IMR-90 (cell line): ENCODE data around the gene FAM193B. TPM values are rescaled to one million over a fixed set of nuclear protein-coding genes. Genes with fewer than 3 reads are reported as not detected.

ENCODE experiments used
- ATAC-seq: fragments of 200-7000 bp; cut with Tn5 transposase; 2 replicates; pipeline ENCODE4 v1.9.1; 2020; ENCODE audit warnings: low read depth, mild to moderate bottlenecking, moderate library complexity
- BruUV-seq: library from RNA; stranded (reverse); fragments of 400-500 nt; replicated peaks from 2 replicates; lab custom pipeline; 2021; lab: Mats Ljungman, UMichigan
- CTCF ChIA-PET: fragments of 300-600 bp; formaldehyde crosslinking; extraction: SDS; loops from one replicate; lab custom pipeline; 2021; ENCODE audit warnings: antibody characterized with exemption; lab: Yijun Ruan, JAX
- POLR2A ChIA-PET: fragments of 300-600 bp; sonication (Branson Sonifier 250); formaldehyde crosslinking; loops from one replicate; lab custom pipeline; 2022; ENCODE audit warnings: antibody characterized with exemption; ENCODE audit not compliant: unreplicated experiment; lab: Charles Lee
- DNase-seq: peaks from one replicate; pipeline ENCODE4 v3.0.0; 2013
- H2AFZ ChIP-seq: replicated peaks from 2 replicates; pipeline ENCODE3; 2013; ENCODE audit warnings: low read length, mild to moderate bottlenecking; ENCODE audit not compliant: poor library complexity
- H2AK5ac ChIP-seq: 2 replicates; pipeline ENCODE4 v1.6.1; 2013; ENCODE audit warnings: low read depth, low read length, inconsistent platforms
- H2AK9ac ChIP-seq: replicated peaks from 2 replicates; pipeline ENCODE3; 2013; ENCODE audit warnings: mild to moderate bottlenecking, low read depth, low read length, moderate library complexity; ENCODE audit not compliant: poor library complexity
- H2BK120ac ChIP-seq: 2 replicates; pipeline ENCODE4 v1.6.1; 2013; ENCODE audit warnings: low read depth, low read length, inconsistent platforms
- H2BK15ac ChIP-seq: 3 replicates; pipeline ENCODE4 v1.6.1; 2013; ENCODE audit warnings: low read depth, low read length, inconsistent platforms
- H2BK20ac ChIP-seq: 2 replicates; pipeline ENCODE4 v1.6.1; 2013; ENCODE audit warnings: low read depth, mild to moderate bottlenecking, inconsistent platforms, low read length, moderate library complexity
- H2BK5ac ChIP-seq: 2 replicates; pipeline ENCODE4 v1.6.1; 2013; ENCODE audit warnings: mild to moderate bottlenecking, low read depth, low read length, inconsistent platforms; ENCODE audit not compliant: poor library complexity, severe bottlenecking
- H3K14ac ChIP-seq: replicated peaks from 2 replicates; pipeline ENCODE4 v1.6.1; 2013; ENCODE audit warnings: low read depth, low read length, inconsistent platforms
- H3K18ac ChIP-seq: 2 replicates; pipeline ENCODE4 v1.6.1; 2013; ENCODE audit warnings: low read depth, low read length, control low read depth
- H3K23ac ChIP-seq: 2 replicates; pipeline ENCODE4 v1.6.1; 2013; ENCODE audit warnings: low read depth, low read length, inconsistent platforms
- H3K27ac ChIP-seq: 2 replicates; pipeline ENCODE4 v1.5.1; 2013; ENCODE audit warnings: mild to moderate bottlenecking, control low read depth, low read length; ENCODE audit not compliant: insufficient read depth
- H3K27me3 ChIP-seq: 2 replicates; pipeline ENCODE4 v1.6.1; 2013; ENCODE audit warnings: low read length; ENCODE audit not compliant: control insufficient read depth, insufficient read depth
- H3K36me3 ChIP-seq: 2 replicates; pipeline ENCODE4 v1.6.1; 2013; ENCODE audit warnings: low read length, mixed read lengths; ENCODE audit not compliant: control insufficient read depth, insufficient read depth
- H3K4ac ChIP-seq: 2 replicates; pipeline ENCODE4 v1.6.1; 2013; ENCODE audit warnings: low read depth, low read length, inconsistent platforms
- H3K4me1 ChIP-seq: 2 replicates; pipeline ENCODE4 v1.6.1; 2013; ENCODE audit warnings: low read length, mixed read lengths; ENCODE audit not compliant: control insufficient read depth, insufficient read depth
- H3K4me2 ChIP-seq: 2 replicates; pipeline ENCODE4 v1.6.1; 2013; ENCODE audit warnings: low read depth, mild to moderate bottlenecking, control low read depth, low read length, moderate library complexity
- H3K4me3 ChIP-seq: 2 replicates; pipeline ENCODE4 v1.5.1; 2013; ENCODE audit warnings: low read depth, mild to moderate bottlenecking, control low read depth, low read length, moderate library complexity; ENCODE audit not compliant: insufficient read depth
- H3K56ac ChIP-seq: 2 replicates; pipeline ENCODE4 v1.6.1; 2013; ENCODE audit warnings: low read length, inconsistent platforms; ENCODE audit not compliant: insufficient read depth; ENCODE audit errors: extremely low read depth
- H3K79me1 ChIP-seq, 2 experiments: 2 replicates each; pipeline ENCODE4 v1.6.1; 2013; ENCODE audit warnings: low read length in 2 of 2, inconsistent platforms in 1 of 2, low read depth in 1 of 2
- H3K9ac ChIP-seq: 2 replicates; pipeline ENCODE4 v1.6.1; 2013; ENCODE audit warnings: low read depth, low read length, control low read depth
- H3K9me1 ChIP-seq: 2 replicates; pipeline ENCODE4 v1.6.1; 2013; ENCODE audit warnings: low read length, inconsistent platforms; ENCODE audit not compliant: insufficient read depth
- H3K9me3 ChIP-seq: 2 replicates; pipeline ENCODE4 v1.6.1; 2013; ENCODE audit warnings: low read length; ENCODE audit not compliant: control insufficient read depth, insufficient read depth
- H4K20me1 ChIP-seq: 2 replicates; pipeline ENCODE4 v1.6.1; 2013; ENCODE audit warnings: low read length, inconsistent platforms; ENCODE audit not compliant: insufficient read depth
- H4K5ac ChIP-seq: 2 replicates; pipeline ENCODE4 v1.6.1; 2013; ENCODE audit warnings: mild to moderate bottlenecking, low read depth, low read length, control low read depth
- H4K8ac ChIP-seq, 2 experiments: 2 replicates each; pipeline ENCODE4 v1.6.1; 2013; ENCODE audit warnings: low read depth in 2 of 2, low read length in 2 of 2, control low read depth in 1 of 2, inconsistent platforms in 1 of 2
- H4K91ac ChIP-seq: 2 replicates; pipeline ENCODE4 v1.6.1; 2013; ENCODE audit warnings: low read depth, low read length, inconsistent platforms; ENCODE audit not compliant: insufficient read depth
- MAFK ChIP-seq: IDR thresholded peaks from 2 replicates; pipeline ENCODE4 v1.6.1; 2012; ENCODE audit warnings: low read depth, low read length, improper control_type of control experiment
- NFE2L2 ChIP-seq: fragments of 150-350 bp; IDR thresholded peaks from 2 replicates; pipeline ENCODE4 v1.6.1; 2016; ENCODE audit warnings: low read depth, mild to moderate bottlenecking, low read length
- RAD21 ChIP-seq: IDR thresholded peaks from 2 replicates; pipeline ENCODE4 v1.6.1; 2012; ENCODE audit warnings: low read length, improper control_type of control experiment
- WGBS, 2 experiments: methylation state at CpG; one replicate each; pipeline versions ENCODE4 v1.1.5 to v1.1.7; 2013; ENCODE audit warnings: missing lambda C conversion rate in 2 of 2; ENCODE audit not compliant: insufficient read length in 1 of 2; ENCODE audit errors: extremely low coverage in 2 of 2; 5-methylcytosine and 5-hydroxymethylcytosine counted together
- dilution Hi-C: fragments of 300-500 bp; cut with HindIII; formaldehyde crosslinking; loops from one replicate; pipeline ENCODE4 v1.14.3; 2018; ENCODE audit warnings: low sequenced_read_pairs; ENCODE audit not compliant: unreplicated experiment
- in situ Hi-C: fragments of 300-500 bp; cut with MboI; formaldehyde crosslinking; loops from 3 replicates; pipeline ENCODE4 v1.14.3; 2019; ENCODE audit warnings: low sequenced_read_pairs, inconsistent platforms, mixed read lengths
- intact Hi-C: fragments of 100-400 bp; cut with micrococcal nuclease; formaldehyde crosslinking; loops from 2 replicates; pipeline ENCODE4 v1.10.0; 2022
- polyA plus RNA-seq, 3 experiments: library from polyadenylated mRNA; depleted of rRNA; stranded (reverse); fragments of >200 nt; gene quantifications; 2 replicates each; pipeline ENCODE4 v1.2.3, GENCODE V29; 2012; ENCODE audit warnings: low replicate concordance in 1 of 3
- total RNA-seq: library from RNA; depleted of rRNA; stranded (reverse); fragments of >200 nt; gene quantifications from 2 replicates; pipeline ENCODE4 v1.2.3, GENCODE V29; 2012
- TF ChIP-seq, protein P1 (sequence below): fragments of 150-350 bp; IDR thresholded peaks from 2 replicates; pipeline ENCODE4 v1.6.1; 2016; ENCODE audit warnings: low read depth, mild to moderate bottlenecking, low read length, moderate library complexity, borderline replicate concordance

Gene FAM193B
- total and polyA plus RNA-seq, 2 of the 4 experiments (the other 2 are of a cell fraction): 9.5 to 52.2 TPM

GRCh38 chr5:177593511-177593910 lies 39.1 kb upstream of the FAM193B start:
- CTCF ChIA-PET: interaction anchor here (0.7 kb wide), 1 partner anchor 33 kb away, joined by 3 read pairs; no protein-coding TSS in a partner anchor
- H2BK120ac ChIP-seq: no peak overlapping the region
- H4K91ac ChIP-seq: no peak overlapping the region
- H2AK5ac ChIP-seq: no peak overlapping the region
- no peak overlapping the region for H3K27ac ChIP-seq
- H3K36me3 ChIP-seq: peaks cover 35% of the 10 kb centered on the region
- H2BK15ac ChIP-seq: no peak overlapping the region
- no peak overlapping the region for H4K5ac ChIP-seq
- peaks cover 15 to 44% of the 10 kb centered on the region in 2 experiments for H3K79me1 ChIP-seq
- POLR2A ChIA-PET: no interaction called here
- peak overlapping the region; percentile 67 for H2AK9ac ChIP-seq
- H3K9me3 ChIP-seq: no peaks in the 10 kb centered on the region
- H3K4ac ChIP-seq: no peak overlapping the region
- peaks cover 8% of the 10 kb centered on the region; the same call in 1 of the 2 replicates for H4K20me1 ChIP-seq
- TF ChIP-seq MAFK (no peak), RAD21 (no peak), NFE2L2 (no peak)
- TF ChIP-seq, protein P1, sequence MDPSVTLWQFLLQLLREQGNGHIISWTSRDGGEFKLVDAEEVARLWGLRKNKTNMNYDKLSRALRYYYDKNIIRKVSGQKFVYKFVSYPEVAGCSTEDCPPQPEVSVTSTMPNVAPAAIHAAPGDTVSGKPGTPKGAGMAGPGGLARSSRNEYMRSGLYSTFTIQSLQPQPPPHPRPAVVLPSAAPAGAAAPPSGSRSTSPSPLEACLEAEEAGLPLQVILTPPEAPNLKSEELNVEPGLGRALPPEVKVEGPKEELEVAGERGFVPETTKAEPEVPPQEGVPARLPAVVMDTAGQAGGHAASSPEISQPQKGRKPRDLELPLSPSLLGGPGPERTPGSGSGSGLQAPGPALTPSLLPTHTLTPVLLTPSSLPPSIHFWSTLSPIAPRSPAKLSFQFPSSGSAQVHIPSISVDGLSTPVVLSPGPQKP: no peak
- no peak overlapping the region for H2BK5ac ChIP-seq
- H3K23ac ChIP-seq: peak overlapping the region; percentile 59
- dilution Hi-C loops: no loop called here
- H3K4me3 ChIP-seq: no peak overlapping the region
- H4K8ac ChIP-seq: no peak overlapping the region; a peak in 1 of 4 replicates
- no peak overlapping the region for H2AFZ ChIP-seq
- peaks cover 19% of the 10 kb centered on the region for H3K9me1 ChIP-seq
- in situ Hi-C loops: no loop called here
- peaks cover 3% of the 10 kb centered on the region; the same call in 1 of the 2 replicates for H3K4me1 ChIP-seq
- H3K27me3 ChIP-seq: no peaks in the 10 kb centered on the region
- ATAC-seq (no peak), DNase-seq (no peak)
- H3K4me2 ChIP-seq: peak overlapping the region; percentile 2; the same call in 1 of the 2 replicates
- no peak overlapping the region for H3K56ac ChIP-seq
- no TSS peak for BruUV-seq
- peak overlapping the region; percentile 39; the same call in 1 of the 2 replicates for H3K14ac ChIP-seq
- H2BK20ac ChIP-seq: no peak overlapping the region
- 100% methylated on average over 2 of the region's 3 CpGs; no CpG with 5 or more reads in 1 of the 2 experiments for WGBS, 2 experiments
- H3K18ac ChIP-seq: no peak overlapping the region
- intact Hi-C loops: loop anchor here (2.0 kb wide), 2 partner anchors 41 to 77 kb away; partner anchors contain the start of gene DDX41
- no peak overlapping the region for H3K9ac ChIP-seq
